ENCODE measurements around the gene RYR2. TPM values are rescaled to one million over a fixed set of nuclear protein-coding genes. Genes with fewer than 3 reads are reported as not detected.
A peak's percentile ranks its signal among the peaks of the same experiment; 100 is the strongest.

RYR2 gene
- total RNA-seq, 2 donors from 2014 or later = 0.05 to 0.39 TPM

GRCh38 chr1:237405912-237406311, 363.9 kb downstream of the RYR2 start:
- no peak overlapping the region for H3K27ac Mint-ChIP-seq
- DNase-seq (no peak), ATAC-seq (no peak)
- H3K36me3 Mint-ChIP-seq (ENCODE audit: low read depth) = no peaks in the 10 kb centered on the region
- H3K4me3 Mint-ChIP-seq = no peak overlapping the region
- no peaks in the 10 kb centered on the region for H3K9me3 ChIP-seq (ENCODE audit: control insufficient read depth, low read length, poor library complexity, severe bottlenecking)
- no peaks in the 10 kb centered on the region for H3K4me1 Mint-ChIP-seq
- no peaks in the 10 kb centered on the region for H3K27me3 Mint-ChIP-seq

GRCh38 chr1:237411621-237412020, 369.6 kb downstream of the RYR2 start:
- ATAC-seq (peak; percentile 86), DNase-seq (no peak)
- no peaks in the 10 kb centered on the region for H3K9me3 ChIP-seq (ENCODE audit: control insufficient read depth, low read length, poor library complexity, severe bottlenecking)
- no peaks in the 10 kb centered on the region for H3K36me3 Mint-ChIP-seq (ENCODE audit: low read depth)
- H3K4me3 Mint-ChIP-seq = no peak overlapping the region
- no peaks in the 10 kb centered on the region for H3K27me3 Mint-ChIP-seq
- H3K4me1 Mint-ChIP-seq = peaks cover 4% of the 10 kb centered on the region
- H3K27ac Mint-ChIP-seq = peak overlapping the region; percentile 4

GRCh38 chr1:237416924-237417655, 375.1 kb downstream of the RYR2 start:
- Mint-ChIP-seq H3K4me1 (peaks cover 2% of the 10 kb centered on the region), H3K27ac (no peak overlapping the region), H3K27me3 (no peaks in the 10 kb centered on the region), H3K36me3 (ENCODE audit: low read depth) (no peaks in the 10 kb centered on the region), H3K4me3 (no peak overlapping the region)
- ATAC-seq (no peak), DNase-seq (no peak)
- no peaks in the 10 kb centered on the region for H3K9me3 ChIP-seq (ENCODE audit: control insufficient read depth, low read length, poor library complexity, severe bottlenecking)

GRCh38 chr1:237428809-237429208, 386.8 kb downstream of the RYR2 start:
- Mint-ChIP-seq H3K27me3 (no peaks in the 10 kb centered on the region), H3K27ac (no peak overlapping the region), H3K4me3 (no peak overlapping the region), H3K4me1 (no peaks in the 10 kb centered on the region), H3K36me3 (ENCODE audit: low read depth) (no peaks in the 10 kb centered on the region)
- no peaks in the 10 kb centered on the region for H3K9me3 ChIP-seq (ENCODE audit: control insufficient read depth, low read length, poor library complexity, severe bottlenecking)
- no peak for ATAC-seq
- no peak for DNase-seq

- no peaks in the 10 kb centered on the region for H3K27me3 Mint-ChIP-seq
- H3K4me3 Mint-ChIP-seq = no peak overlapping the region
- H3K4me1 Mint-ChIP-seq = no peaks in the 10 kb centered on the region
- H3K36me3 Mint-ChIP-seq (ENCODE audit: low read depth) = no peaks in the 10 kb centered on the region
- no peaks in the 10 kb centered on the region for H3K9me3 ChIP-seq (ENCODE audit: control insufficient read depth, low read length, poor library complexity, severe bottlenecking)
- no peak overlapping the region for H3K27ac Mint-ChIP-seq
- ATAC-seq (no peak), DNase-seq (no peak)
Measured at GRCh38 chr1:237429252-237429651, 387.3 kb downstream of the RYR2 start.

- no peak for DNase-seq
- Mint-ChIP-seq H3K27me3 (no peaks in the 10 kb centered on the region), H3K36me3 (ENCODE audit: low read depth) (no peaks in the 10 kb centered on the region), H3K4me3 (no peak overlapping the region), H3K4me1 (no peaks in the 10 kb centered on the region), H3K27ac (no peak overlapping the region)
- no peaks in the 10 kb centered on the region for H3K9me3 ChIP-seq (ENCODE audit: control insufficient read depth, low read length, poor library complexity, severe bottlenecking)
- no peak for ATAC-seq
Measured at GRCh38 chr1:237431448-237431847, 389.5 kb downstream of the RYR2 start.

DNA sequence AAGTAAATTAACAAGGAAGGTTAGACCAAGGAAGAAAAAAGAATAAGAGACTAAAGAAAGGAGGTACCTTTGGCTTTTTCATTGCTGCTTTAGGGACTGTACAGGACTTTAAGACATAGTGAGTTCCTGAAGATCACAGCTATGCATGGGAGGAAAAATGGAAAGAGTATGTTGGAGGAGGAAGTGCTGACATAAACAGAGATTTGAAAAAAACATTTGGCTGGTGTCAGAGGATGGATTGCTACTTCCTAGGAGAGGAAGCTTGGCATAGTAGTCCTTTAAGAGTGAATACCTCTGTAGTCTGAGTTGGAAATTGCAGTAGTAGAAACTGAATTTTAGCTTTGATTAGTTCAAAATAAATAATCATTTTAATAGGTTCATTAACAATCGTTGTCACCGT, 398.4 kb downstream of the RYR2 start:
- H3K36me3 Mint-ChIP-seq (ENCODE audit: low read depth) = no peaks in the 10 kb centered on the region
- H3K9me3 ChIP-seq (ENCODE audit: control insufficient read depth, low read length, poor library complexity, severe bottlenecking) = no peaks in the 10 kb centered on the region
- no peak for ATAC-seq
- no peak overlapping the region for H3K27ac Mint-ChIP-seq
- peaks cover 6% of the 10 kb centered on the region for H3K4me1 Mint-ChIP-seq
- no peaks in the 10 kb centered on the region for H3K27me3 Mint-ChIP-seq
- DNase-seq = no peak
- H3K4me3 Mint-ChIP-seq = no peak overlapping the region

DNA sequence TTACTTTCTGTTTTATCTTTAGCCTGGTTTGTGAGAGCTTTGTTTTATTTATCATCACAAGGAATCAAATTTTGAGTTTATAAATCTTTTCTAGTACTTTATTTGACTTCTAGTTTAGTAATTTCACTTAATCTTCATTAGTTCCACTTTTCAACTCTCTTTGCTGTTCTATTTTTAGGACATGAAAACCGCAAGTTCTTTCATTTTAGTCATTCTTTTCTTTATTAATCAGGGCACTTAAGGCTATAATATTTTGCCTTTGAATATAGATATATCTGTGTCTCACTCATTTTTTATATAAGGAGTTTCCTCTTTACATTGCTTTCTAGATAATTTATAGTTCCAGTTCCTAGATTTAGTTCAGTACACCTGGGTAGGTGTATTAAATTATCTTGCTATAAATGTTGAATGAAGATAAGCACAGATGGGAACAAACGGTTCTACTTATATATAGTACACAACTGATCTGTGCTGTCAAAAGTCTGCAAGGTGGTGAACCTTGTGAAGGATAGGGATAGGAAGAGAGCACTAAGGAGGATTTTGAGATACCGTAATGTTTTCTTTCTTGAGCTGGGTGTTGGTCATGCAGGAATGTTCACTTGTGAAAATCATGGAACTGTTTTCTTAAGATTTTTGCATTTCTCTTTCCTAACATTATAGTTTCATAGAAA, 402.3 kb downstream of the RYR2 start:
- H3K36me3 Mint-ChIP-seq (ENCODE audit: low read depth) = no peaks in the 10 kb centered on the region
- no peak for DNase-seq
- H3K9me3 ChIP-seq (ENCODE audit: control insufficient read depth, low read length, poor library complexity, severe bottlenecking) = no peaks in the 10 kb centered on the region
- no peak overlapping the region for H3K4me3 Mint-ChIP-seq
- H3K27ac Mint-ChIP-seq = no peak overlapping the region
- peaks cover 6% of the 10 kb centered on the region for H3K4me1 Mint-ChIP-seq
- H3K27me3 Mint-ChIP-seq = no peaks in the 10 kb centered on the region
- ATAC-seq = no peak

DNA sequence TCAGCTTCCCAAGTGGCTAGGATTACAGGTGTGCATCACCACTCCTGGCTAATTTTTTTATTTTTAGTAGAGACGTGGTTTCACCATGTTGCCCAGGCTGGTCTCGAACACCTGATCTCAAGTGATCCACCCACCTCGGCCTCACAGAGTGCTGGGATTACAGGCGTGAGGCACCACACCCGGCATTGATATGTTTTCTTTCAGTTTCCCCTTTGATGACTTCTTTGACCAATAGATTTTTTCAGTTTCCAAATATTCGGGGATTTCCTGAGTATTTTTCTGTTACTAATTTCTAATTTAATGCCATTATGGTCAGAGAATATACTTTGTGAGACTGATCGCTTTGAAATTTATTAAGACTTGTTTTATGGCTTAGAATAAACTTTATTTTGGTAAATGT, 406.1 kb downstream of the RYR2 start:
- ATAC-seq (no peak), DNase-seq (no peak)
- no peak overlapping the region for H3K27ac Mint-ChIP-seq
- H3K27me3 Mint-ChIP-seq = no peaks in the 10 kb centered on the region
- peaks cover 6% of the 10 kb centered on the region for H3K4me1 Mint-ChIP-seq
- no peaks in the 10 kb centered on the region for H3K36me3 Mint-ChIP-seq (ENCODE audit: low read depth)
- H3K9me3 ChIP-seq (ENCODE audit: control insufficient read depth, low read length, poor library complexity, severe bottlenecking) = no peaks in the 10 kb centered on the region
- H3K4me3 Mint-ChIP-seq = no peak overlapping the region

GRCh38 chr1:237457573-237457972, 415.6 kb downstream of the RYR2 start:
- no peaks in the 10 kb centered on the region for H3K9me3 ChIP-seq (ENCODE audit: control insufficient read depth, low read length, poor library complexity, severe bottlenecking)
- ATAC-seq = no peak
- Mint-ChIP-seq H3K4me3 (no peak overlapping the region), H3K36me3 (ENCODE audit: low read depth) (no peaks in the 10 kb centered on the region), H3K4me1 (no peaks in the 10 kb centered on the region), H3K27me3 (no peaks in the 10 kb centered on the region), H3K27ac (no peak overlapping the region)
- no peak for DNase-seq

- ATAC-seq = no peak
- Mint-ChIP-seq H3K4me1 (no peaks in the 10 kb centered on the region), H3K36me3 (ENCODE audit: low read depth) (no peaks in the 10 kb centered on the region)
Measured at GRCh38 chr1:237467320-237467719, 425.3 kb downstream of the RYR2 start.

GRCh38 chr1:237470712-237471338, 428.8 kb downstream of the RYR2 start:
- no peaks in the 10 kb centered on the region for H3K9me3 ChIP-seq (ENCODE audit: control insufficient read depth, low read length, poor library complexity, severe bottlenecking)
- H3K4me3 Mint-ChIP-seq = no peak overlapping the region
- H3K4me1 Mint-ChIP-seq = no peaks in the 10 kb centered on the region
- H3K27ac Mint-ChIP-seq = no peak overlapping the region
- H3K36me3 Mint-ChIP-seq (ENCODE audit: low read depth) = no peaks in the 10 kb centered on the region
- DNase-seq (no peak), ATAC-seq (no peak)
- H3K27me3 Mint-ChIP-seq = peaks cover 7% of the 10 kb centered on the region

More at GRCh38 chr1:237467320-237467719, 425.3 kb downstream of the RYR2 start:
- Mint-ChIP-seq H3K4me3 (no peak overlapping the region), H3K27ac (no peak overlapping the region), H3K27me3 (no peaks in the 10 kb centered on the region)
- DNase-seq = no peak
- no peaks in the 10 kb centered on the region for H3K9me3 ChIP-seq (ENCODE audit: control insufficient read depth, low read length, poor library complexity, severe bottlenecking)

GRCh38 chr1:237471377-237471776, 429.4 kb downstream of the RYR2 start:
- no peak for ATAC-seq
- no peaks in the 10 kb centered on the region for H3K36me3 Mint-ChIP-seq (ENCODE audit: low read depth)
- DNase-seq = no peak
- H3K9me3 ChIP-seq (ENCODE audit: control insufficient read depth, low read length, poor library complexity, severe bottlenecking) = no peaks in the 10 kb centered on the region
- H3K4me1 Mint-ChIP-seq = no peaks in the 10 kb centered on the region
- H3K27me3 Mint-ChIP-seq = peaks cover 7% of the 10 kb centered on the region
- H3K27ac Mint-ChIP-seq = no peak overlapping the region
- H3K4me3 Mint-ChIP-seq = no peak overlapping the region

Measured in T-helper 17 cell (primary cell).